Endodermal cell (in vitro differentiated cells): ENCODE data around the gene CDH6. TPM values are rescaled to one million over a fixed set of nuclear protein-coding genes. Genes with fewer than 3 reads are reported as not detected.

ENCODE experiments used
- DNase-seq: peaks from one replicate; pipeline ENCODE4 v3.0.0-alpha.2; 2017
- H3K27ac ChIP-seq: 2 replicates; pipeline ENCODE4 v1.5.1; 2013; ENCODE audit warnings: mild to moderate bottlenecking, low read depth, low read length, moderate library complexity
- H3K27me3 ChIP-seq: 2 replicates; pipeline ENCODE4 v1.6.1; 2013; ENCODE audit warnings: mild to moderate bottlenecking, low read length, moderate library complexity; ENCODE audit not compliant: insufficient read depth, control insufficient read depth, poor library complexity, severe bottlenecking
- H3K36me3 ChIP-seq: 2 replicates; pipeline ENCODE4 v1.7.0; 2013; ENCODE audit warnings: mild to moderate bottlenecking, low read length, moderate library complexity; ENCODE audit not compliant: control insufficient read depth, insufficient read depth
- H3K4me1 ChIP-seq: one replicate; pipeline ENCODE4 v1.7.0; 2013; ENCODE audit warnings: low read length; ENCODE audit not compliant: control insufficient read depth, insufficient read depth
- H3K4me3 ChIP-seq: 2 replicates; pipeline ENCODE4 v1.5.1; 2013; ENCODE audit warnings: mild to moderate bottlenecking, low read length, moderate library complexity
- H3K9ac ChIP-seq: 2 replicates; pipeline ENCODE4 v1.6.1; 2013; ENCODE audit warnings: mild to moderate bottlenecking, low read length, moderate library complexity; ENCODE audit not compliant: poor library complexity, severe bottlenecking; ENCODE audit errors: extremely low read depth
- H3K9me3 ChIP-seq: 2 replicates; pipeline ENCODE4 v1.6.1; 2013; ENCODE audit warnings: mild to moderate bottlenecking, low read length, moderate library complexity; ENCODE audit not compliant: control insufficient read depth
- H3K27ac Mint-ChIP-seq: 2 replicates; pipeline ENCODE4 v1.8.0; 2020; ENCODE audit warnings: mixed read lengths
- H3K27me3 Mint-ChIP-seq: 2 replicates; pipeline ENCODE4 v1.8.0; 2021; ENCODE audit warnings: mild to moderate bottlenecking, mixed read lengths; ENCODE audit not compliant: insufficient read depth
- H3K36me3 Mint-ChIP-seq: 2 replicates; pipeline ENCODE4 v1.8.0; 2020; ENCODE audit warnings: low read depth, mixed read lengths
- H3K4me1 Mint-ChIP-seq: 2 replicates; pipeline ENCODE4 v1.8.0; 2020; ENCODE audit warnings: mixed read lengths
- H3K4me3 Mint-ChIP-seq: 2 replicates; pipeline ENCODE4 v1.8.0; 2020; ENCODE audit warnings: mild to moderate bottlenecking, moderate library complexity, mixed read lengths
- H3K9me3 Mint-ChIP-seq: 2 replicates; pipeline ENCODE4 v1.8.0; 2020; ENCODE audit warnings: mild to moderate bottlenecking, mixed read lengths
- WGBS, 2 experiments: methylation state at CpG; one replicate each; pipeline versions ENCODE4 v1.1.5 to v1.1.7; 2013; ENCODE audit warnings: missing lambda C conversion rate in 2 of 2, mixed read lengths in 1 of 2; ENCODE audit not compliant: insufficient coverage in 1 of 2, insufficient read length in 1 of 2; 5-methylcytosine and 5-hydroxymethylcytosine counted together
- total RNA-seq, 2 donors: library from RNA; stranded (reverse); fragmentation: NEBNext Ultra II Directional in 1 of 2; extraction: Animal tissue kit (Norgen Biotek cat#: 25700) in 1 of 2; gene quantifications; 2 replicates in 1 of 2; 3 replicates in 1 of 2; pipeline ENCODE4 v1.2.1, GENCODE V29; 2021
- TF ChIP-seq, protein P1 (sequence below): fragments of 200-600 bp; sonication (generic); conservative IDR thresholded peaks from 2 replicates; pipeline ENCODE4 v1.5.0; 2021; ENCODE audit warnings: antibody characterized with exemption, mild to moderate bottlenecking

Gene CDH6
- total RNA-seq, 2 donors from 2014 or later = 1.1 TPM

DNA sequence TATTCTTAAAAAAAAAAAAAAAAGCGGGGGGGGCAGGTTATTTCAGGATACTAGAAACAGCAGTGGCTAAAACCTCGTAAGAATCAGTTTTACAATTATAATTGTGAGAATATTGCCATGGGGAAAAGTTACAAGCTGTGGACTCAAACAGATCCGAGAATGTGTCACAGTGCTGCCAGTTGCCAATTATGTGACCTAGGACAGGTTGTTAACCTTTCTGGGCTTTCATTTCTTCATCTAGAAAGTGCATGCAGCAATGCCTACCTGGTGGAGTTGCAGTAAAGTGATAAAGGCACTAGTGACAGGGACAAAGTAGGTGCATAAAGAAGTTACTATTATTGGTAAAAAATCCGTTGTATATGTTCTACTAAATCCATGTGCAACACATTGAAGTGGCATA lies 75.8 kb downstream of the CDH6 start:
- Histone ChIP-seq H3K27ac (no peak overlapping the region), H3K9me3 (no peaks in the 10 kb centered on the region), H3K36me3 (no peaks in the 10 kb centered on the region), H3K4me3 (no peak overlapping the region), H3K4me1 (peaks cover 4% of the 10 kb centered on the region), H3K9ac (no peak overlapping the region), H3K27me3 (no peaks in the 10 kb centered on the region)
- Mint-ChIP-seq H3K4me1 (peaks cover 11% of the 10 kb centered on the region), H3K9me3 (no peaks in the 10 kb centered on the region), H3K4me3 (no peak overlapping the region), H3K27me3 (no peaks in the 10 kb centered on the region), H3K27ac (no peak overlapping the region), H3K36me3 (no peaks in the 10 kb centered on the region)
- TF ChIP-seq, protein P1, sequence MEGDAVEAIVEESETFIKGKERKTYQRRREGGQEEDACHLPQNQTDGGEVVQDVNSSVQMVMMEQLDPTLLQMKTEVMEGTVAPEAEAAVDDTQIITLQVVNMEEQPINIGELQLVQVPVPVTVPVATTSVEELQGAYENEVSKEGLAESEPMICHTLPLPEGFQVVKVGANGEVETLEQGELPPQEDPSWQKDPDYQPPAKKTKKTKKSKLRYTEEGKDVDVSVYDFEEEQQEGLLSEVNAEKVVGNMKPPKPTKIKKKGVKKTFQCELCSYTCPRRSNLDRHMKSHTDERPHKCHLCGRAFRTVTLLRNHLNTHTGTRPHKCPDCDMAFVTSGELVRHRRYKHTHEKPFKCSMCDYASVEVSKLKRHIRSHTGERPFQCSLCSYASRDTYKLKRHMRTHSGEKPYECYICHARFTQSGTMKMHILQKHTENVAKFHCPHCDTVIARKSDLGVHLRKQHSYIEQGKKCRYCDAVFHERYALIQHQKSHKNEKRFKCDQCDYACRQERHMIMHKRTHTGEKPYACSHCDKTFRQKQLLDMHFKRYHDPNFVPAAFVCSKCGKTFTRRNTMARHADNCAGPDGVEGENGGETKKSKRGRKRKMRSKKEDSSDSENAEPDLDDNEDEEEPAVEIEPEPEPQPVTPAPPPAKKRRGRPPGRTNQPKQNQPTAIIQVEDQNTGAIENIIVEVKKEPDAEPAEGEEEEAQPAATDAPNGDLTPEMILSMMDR = no peak
- WGBS, 2 experiments = 76 to 83% methylated on average over 1 to 4 of the region's 4 CpGs
- no peak for DNase-seq

DNA sequence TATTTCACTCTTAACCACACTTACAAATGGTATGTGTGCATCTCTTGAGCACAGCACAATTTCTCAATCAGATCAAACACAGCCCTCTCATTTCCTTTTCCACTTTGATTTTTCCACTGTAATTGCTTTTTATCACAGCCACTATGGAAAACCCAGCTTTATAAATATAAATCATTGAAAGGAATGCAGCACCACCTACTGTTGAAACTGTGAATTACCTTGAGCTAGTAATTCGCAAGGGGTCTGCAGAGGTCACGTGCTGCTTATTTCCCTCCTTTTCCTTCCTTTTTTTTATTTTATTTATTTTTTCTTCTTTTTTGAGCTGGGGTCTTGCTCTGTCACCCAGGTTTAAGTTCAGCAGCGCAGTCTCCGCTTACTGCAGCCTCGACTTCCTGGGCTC lies 76.9 kb downstream of the CDH6 start:
- DNase-seq = no peak
- no peak overlapping the region for H3K4me3 Mint-ChIP-seq

DNA sequence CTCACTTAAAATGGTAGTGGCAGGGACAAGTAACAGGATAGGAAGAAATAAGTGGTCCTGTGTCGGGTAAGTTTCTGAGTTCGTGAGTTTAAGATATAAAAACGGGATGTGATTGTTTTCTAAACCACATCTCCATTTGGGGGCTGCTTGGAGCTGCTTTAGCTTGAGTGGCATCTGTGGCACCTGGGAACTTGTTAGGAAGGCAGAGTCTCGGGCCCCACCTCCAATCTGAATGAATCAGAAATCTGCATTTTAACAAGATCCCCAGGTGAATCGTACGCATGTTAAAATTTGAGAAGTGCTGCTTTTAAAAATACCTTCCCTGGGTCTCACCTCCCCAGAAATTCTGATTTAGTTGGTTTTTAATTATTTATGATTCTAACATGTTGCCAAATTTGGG lies 78.1 kb downstream of the CDH6 start:
- H3K4me1 Mint-ChIP-seq = peaks cover 11% of the 10 kb centered on the region
- H3K4me1 ChIP-seq = peaks cover 4% of the 10 kb centered on the region

More for the DNA sequence above, 76.9 kb downstream of the CDH6 start:
- 90 to 94% methylated on average over 3 to 5 of the region's 5 CpGs for WGBS, 2 experiments
- TF ChIP-seq, protein P1 = peak; percentile 86
- H3K9ac ChIP-seq = no peak overlapping the region
- Mint-ChIP-seq H3K9me3 (no peaks in the 10 kb centered on the region), H3K27me3 (no peaks in the 10 kb centered on the region), H3K36me3 (no peaks in the 10 kb centered on the region), H3K4me1 (peaks cover 11% of the 10 kb centered on the region), H3K27ac (no peak overlapping the region)
- H3K4me1 ChIP-seq = peaks cover 4% of the 10 kb centered on the region
- H3K4me3 ChIP-seq = no peak overlapping the region
- H3K9me3 ChIP-seq = no peaks in the 10 kb centered on the region
- H3K27me3 ChIP-seq = no peaks in the 10 kb centered on the region
- no peak overlapping the region for H3K27ac ChIP-seq
- H3K36me3 ChIP-seq = no peaks in the 10 kb centered on the region

More for the DNA sequence above, 78.1 kb downstream of the CDH6 start:
- WGBS, 2 experiments = 85 to 90% methylated on average over 2 to 6 of the region's 6 CpGs
- H3K9ac ChIP-seq = no peak overlapping the region
- no peaks in the 10 kb centered on the region for H3K27me3 Mint-ChIP-seq
- TF ChIP-seq, protein P1 = no peak
- no peaks in the 10 kb centered on the region for H3K9me3 Mint-ChIP-seq
- no peak overlapping the region for H3K4me3 ChIP-seq
- DNase-seq = no peak
- H3K36me3 Mint-ChIP-seq = no peaks in the 10 kb centered on the region
- no peak overlapping the region for H3K27ac Mint-ChIP-seq
- H3K9me3 ChIP-seq = no peaks in the 10 kb centered on the region
- H3K36me3 ChIP-seq = no peaks in the 10 kb centered on the region
- no peak overlapping the region for H3K4me3 Mint-ChIP-seq
- no peak overlapping the region for H3K27ac ChIP-seq
- H3K27me3 ChIP-seq = no peaks in the 10 kb centered on the region
